ENCODE data around the gene ENPP6.

Gene ENPP6

DNA sequence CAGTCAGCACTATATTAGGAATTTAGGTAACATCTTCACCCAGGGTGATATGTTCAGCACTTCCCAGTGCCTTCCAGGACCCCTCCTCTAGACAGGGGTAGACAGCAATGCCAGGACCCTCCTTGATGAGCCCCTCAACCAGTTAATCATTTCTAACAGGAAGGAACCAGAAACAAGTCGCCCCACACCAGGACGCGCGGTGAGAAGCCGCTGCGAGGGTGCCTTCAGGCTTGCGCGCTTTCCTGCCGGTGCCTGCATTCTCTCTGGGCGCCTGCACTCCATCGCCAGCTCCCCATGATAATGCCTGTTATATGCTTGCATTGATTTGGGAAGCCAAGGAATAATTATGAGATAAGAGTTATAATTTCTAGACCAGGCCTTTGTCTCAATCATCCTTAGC lies 116.0 kb downstream of the ENPP6 start:
- no peak for TF ChIP-seq CTCF (conservative IDR thresholded peaks at IDR 0.05; ENCODE audit: low read depth, low read length)
- DNase-seq (ENCODE audit: low read depth): no peak
- no peak overlapping the region for H3K4me3 ChIP-seq (ENCODE audit: low read length)

DNA sequence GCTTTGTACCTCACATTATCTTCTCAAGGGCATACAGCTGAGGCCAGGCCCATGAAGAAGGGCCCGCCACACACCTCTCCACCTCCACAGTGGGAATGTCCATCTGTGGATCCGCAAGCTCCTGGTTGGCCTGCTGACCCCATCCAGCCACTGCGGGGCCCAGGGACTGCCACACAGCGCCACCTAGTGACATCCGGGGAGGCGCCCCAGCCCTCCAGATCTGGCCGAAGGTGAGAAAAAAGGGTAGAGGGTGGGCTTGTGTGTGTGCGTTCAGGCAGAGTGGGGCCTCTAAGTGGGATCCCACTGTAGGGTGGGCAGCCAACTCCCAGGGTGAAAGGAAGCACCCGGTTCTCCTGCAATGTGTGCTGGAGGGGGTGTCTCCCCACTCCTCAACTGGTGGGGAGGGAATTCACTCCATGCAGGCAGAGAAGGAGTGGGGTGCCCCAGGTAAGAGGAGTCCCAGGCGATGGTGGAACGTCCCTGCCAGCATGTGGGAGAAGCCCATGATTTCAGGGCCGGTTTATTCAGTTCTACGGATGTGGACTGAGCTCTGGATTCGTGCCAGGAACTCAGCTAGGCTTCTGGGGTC lies 117.3 kb downstream of the ENPP6 start:
- H3K4me3 ChIP-seq (ENCODE audit: low read length): no peak overlapping the region
- no peak for DNase-seq (ENCODE audit: low read depth)
- TF ChIP-seq CTCF (conservative IDR thresholded peaks at IDR 0.05; ENCODE audit: low read depth, low read length): peak; percentile 79

GRCh38 chr4:184099535-184099966 lies 118.1 kb downstream of the ENPP6 start:
- DNase-seq (ENCODE audit: low read depth): no peak
- H3K4me3 ChIP-seq (ENCODE audit: low read length): no peak overlapping the region
- no peak for TF ChIP-seq CTCF (conservative IDR thresholded peaks at IDR 0.05; ENCODE audit: low read depth, low read length)

- DNase-seq (ENCODE audit: low read depth): no peak
- H3K4me3 ChIP-seq (ENCODE audit: low read length): no peak overlapping the region
- no peak for TF ChIP-seq CTCF (conservative IDR thresholded peaks at IDR 0.05; ENCODE audit: low read depth, low read length)
Observed at GRCh38 chr4:184099000-184099399, 118.7 kb downstream of the ENPP6 start.

DNA sequence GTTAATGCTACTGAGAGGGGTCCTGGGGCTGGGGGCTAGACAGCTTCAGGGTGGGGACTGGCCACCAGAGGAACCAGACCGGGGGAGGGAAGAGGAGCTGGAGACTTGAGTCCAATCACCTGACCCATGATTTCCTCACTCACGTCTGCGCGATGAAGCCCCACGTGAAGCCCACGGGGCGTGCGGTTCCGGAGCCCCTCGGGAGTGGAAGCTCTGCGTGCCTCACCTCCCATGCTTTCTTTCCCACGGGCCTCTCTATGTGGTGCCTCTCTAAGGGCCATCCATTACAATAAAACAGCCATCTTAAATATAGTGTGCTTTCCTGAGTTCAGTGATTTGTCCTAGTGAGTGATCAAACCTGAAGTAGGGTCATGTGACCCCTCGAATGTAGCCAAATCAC lies 119.9 kb downstream of the ENPP6 start:
- DNase-seq (ENCODE audit: low read depth): no peak
- no peak for TF ChIP-seq CTCF (conservative IDR thresholded peaks at IDR 0.05; ENCODE audit: low read depth, low read length)
- no peak overlapping the region for H3K4me3 ChIP-seq (ENCODE audit: low read length)

DNA sequence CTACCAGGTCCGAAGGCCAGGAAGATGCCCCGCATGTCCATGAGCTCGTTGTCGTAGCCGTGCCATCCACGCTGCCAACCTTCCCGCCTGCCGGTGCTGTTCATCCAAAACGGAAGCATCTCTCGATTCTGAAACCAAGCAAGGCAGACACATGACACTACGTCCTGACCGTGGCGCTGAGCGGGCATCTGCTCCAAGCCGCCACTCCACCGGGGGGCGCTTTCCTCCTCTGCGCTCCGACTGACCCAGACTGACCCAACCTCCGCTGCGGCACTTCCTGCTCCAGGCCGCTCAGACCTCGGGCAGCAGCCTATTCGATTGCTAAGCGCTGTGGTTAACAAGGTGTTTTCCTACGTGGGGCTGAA lies 120.5 kb downstream of the ENPP6 start:
- no peak for DNase-seq (ENCODE audit: low read depth)
- TF ChIP-seq CTCF (conservative IDR thresholded peaks at IDR 0.05; ENCODE audit: low read depth, low read length): no peak
- no peak overlapping the region for H3K4me3 ChIP-seq (ENCODE audit: low read length)

DNA sequence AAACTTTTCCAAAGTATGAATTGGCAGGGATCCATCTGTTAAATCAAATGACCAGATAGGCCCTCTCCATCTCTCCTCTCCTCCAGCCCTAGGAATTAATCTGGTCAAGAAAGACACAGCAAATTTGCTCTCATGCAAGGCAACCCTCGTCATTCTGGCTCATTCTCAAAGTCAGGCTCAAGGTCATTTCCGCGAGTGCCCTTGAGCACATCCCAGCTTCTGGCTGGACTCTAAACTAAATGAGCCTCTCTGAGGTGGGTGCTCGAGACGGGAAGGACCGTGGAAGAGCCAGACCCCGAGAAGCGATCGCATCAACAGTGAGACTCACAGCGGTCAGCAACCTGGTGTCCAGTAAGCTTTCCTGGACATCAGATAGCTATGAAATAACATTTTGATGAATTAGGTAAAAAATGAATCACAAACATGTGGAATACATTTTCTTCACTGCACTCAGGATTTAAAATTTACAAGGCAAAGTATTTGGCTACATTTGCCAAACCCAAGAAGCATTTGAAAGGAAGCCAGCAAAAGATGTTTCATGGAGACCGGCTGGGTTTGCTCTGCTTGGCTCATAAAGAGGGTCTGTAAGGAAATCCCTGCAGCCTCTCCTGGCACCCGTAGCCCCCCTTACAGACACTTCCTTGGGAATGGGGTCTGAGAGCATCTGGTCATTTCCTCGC lies 121.0 kb downstream of the ENPP6 start:
- no peak for DNase-seq (ENCODE audit: low read depth)
- TF ChIP-seq CTCF (conservative IDR thresholded peaks at IDR 0.05; ENCODE audit: low read depth, low read length): no peak
- no peak overlapping the region for H3K4me3 ChIP-seq (ENCODE audit: low read length)

Data from retinal pigment epithelial cell (primary cell).